Ureter (tissue), 1 donor: ENCODE results near the gene ADD1. TPM values are rescaled to one million over a fixed set of nuclear protein-coding genes. Genes with fewer than 3 reads are reported as not detected.
"Not testable (repeated sequence)": the region's sequence is repeated elsewhere in the genome, so short reads cannot be mapped to it uniquely, and the experiment has no call there.

Experiments used
- DNase-seq: peaks from one replicate; pipeline ENCODE4 v3.0.0-alpha.2; 2020; ENCODE audit warnings: low spot score
- total RNA-seq: library from RNA; stranded (reverse); gene quantifications from one replicate; pipeline ENCODE4 v1.2.4, GENCODE V29; 2023
- donor health status: DM: yes; HTN: yes; CAD: no.

Gene ADD1
- total RNA-seq, 1 donor from 2014 or later: 416 TPM

- not testable (repeated sequence) for DNase-seq
These were observed 78.9 kb downstream of the ADD1 start for GRCh38 chr4:2922453-2923101.

- no peak for DNase-seq
These were observed 79.5 kb downstream of the ADD1 start for GRCh38 chr4:2923141-2923551.

GRCh38 chr4:2923668-2924173 is 80.1 kb downstream of the ADD1 start:
- DNase-seq: no peak

GRCh38 chr4:2924286-2924685 is 80.6 kb downstream of the ADD1 start:
- no peak for DNase-seq

- no peak for DNase-seq
These were observed 81.2 kb downstream of the ADD1 start for GRCh38 chr4:2924765-2925301.

GRCh38 chr4:2925496-2925895 is 81.9 kb downstream of the ADD1 start:
- no peak for DNase-seq

GRCh38 chr4:2925931-2926860 is 82.6 kb downstream of the ADD1 start:
- DNase-seq: peak; percentile 30

GRCh38 chr4:2927016-2927695 is 83.5 kb downstream of the ADD1 start:
- no peak for DNase-seq

- DNase-seq: no peak
These were observed 84.0 kb downstream of the ADD1 start for GRCh38 chr4:2927696-2928075.

- no peak for DNase-seq
These were observed 84.9 kb downstream of the ADD1 start for GRCh38 chr4:2928242-2929176.

- no peak for DNase-seq
These were observed 85.8 kb downstream of the ADD1 start for GRCh38 chr4:2929469-2929868.

GRCh38 chr4:2930135-2930757 is 86.6 kb downstream of the ADD1 start:
- no peak for DNase-seq

GRCh38 chr4:2930758-2931511 is 87.3 kb downstream of the ADD1 start:
- peak; percentile 79 for DNase-seq

GRCh38 chr4:2931512-2932301 is 88.1 kb downstream of the ADD1 start:
- peak; percentile 76 for DNase-seq

GRCh38 chr4:2932321-2932950 is 88.8 kb downstream of the ADD1 start:
- DNase-seq: no peak

GRCh38 chr4:2932951-2933565 is 89.4 kb downstream of the ADD1 start:
- no peak for DNase-seq

GRCh38 chr4:2933566-2934076 is 90.0 kb downstream of the ADD1 start:
- DNase-seq: no peak
